Measurements from ENCODE around the gene LRRC41. TPM values are rescaled to one million over a fixed set of nuclear protein-coding genes. Genes with fewer than 3 reads are reported as not detected.
A peak's percentile ranks its signal among the peaks of the same experiment; 100 is the strongest.

The LRRC41 gene
- total RNA-seq, 2 donors from 2014 or later, result 74.2 to 88.9 TPM

DNA sequence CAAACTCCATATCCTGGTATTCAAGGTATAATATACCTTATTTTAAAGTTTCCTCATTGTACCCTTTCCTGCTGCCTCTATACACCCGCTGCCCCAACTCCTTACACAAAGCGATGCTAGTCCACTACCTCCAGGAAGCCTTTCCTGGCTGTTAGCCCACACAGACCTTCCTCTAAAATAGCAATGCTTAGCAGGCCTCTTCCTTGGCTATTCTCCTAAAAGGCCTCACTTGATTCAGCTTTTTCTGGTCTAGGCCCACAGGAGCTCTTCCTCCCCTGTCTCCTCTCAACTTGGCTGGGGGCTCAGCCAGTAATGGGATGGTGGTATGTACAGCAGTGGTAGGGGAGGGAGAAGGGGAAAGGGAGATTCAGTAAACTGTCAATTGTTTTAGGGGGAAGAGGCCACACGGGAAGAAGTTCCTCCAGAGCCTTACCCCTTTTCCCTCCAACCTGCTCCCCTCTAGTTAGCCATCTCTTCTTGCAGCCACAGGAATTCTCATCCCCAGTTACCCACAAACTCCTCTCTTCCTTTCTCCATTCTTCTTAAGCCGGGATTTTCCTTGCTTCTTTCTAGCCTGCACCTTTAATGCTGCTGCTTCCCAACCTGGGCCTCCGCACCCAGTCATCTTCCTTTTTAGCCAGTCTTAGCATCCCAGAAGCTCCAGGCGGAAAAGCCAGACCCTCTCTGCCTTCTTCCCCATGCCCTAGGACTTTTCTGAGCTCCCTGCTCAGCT is 2.6 kb downstream of the LRRC41 start:
- H3K27ac ChIP-seq (ENCODE audit: low read depth, low read length), result peak overlapping the region; percentile 100
- Mint-ChIP-seq H3K27me3 (ENCODE audit: insufficient read depth) (no peaks in the 10 kb centered on the region), H3K27ac (peak overlapping the region; percentile 91), H3K36me3 (ENCODE audit: low read depth) (peaks cover 23% of the 10 kb centered on the region), H3K9me3 (no peaks in the 10 kb centered on the region), H3K4me3 (peak overlapping the region; percentile 100), H3K4me1 (peaks cover 25% of the 10 kb centered on the region)
- peak overlapping the region; percentile 95 for H3K4me3 ChIP-seq (ENCODE audit: low read length)
- DNase-seq, result no peak
- WGBS, 2 experiments (ENCODE audit: insufficient coverage in 1 of 2, insufficient read length in 1 of 2), result 77 to 80% methylated on average over 2 to 6 of the region's 6 CpGs
- peak overlapping the region; percentile 96 for H3K9ac ChIP-seq (ENCODE audit: extremely low read depth, low read length, poor library complexity, severe bottlenecking)
- H3K9me3 ChIP-seq (ENCODE audit: control insufficient read depth, low read length), result no peaks in the 10 kb centered on the region
- H3K27me3 ChIP-seq (ENCODE audit: control insufficient read depth, insufficient read depth, low read length, poor library complexity, severe bottlenecking), result no peaks in the 10 kb centered on the region
- no peaks in the 10 kb centered on the region for H3K4me1 ChIP-seq (ENCODE audit: control insufficient read depth, insufficient read depth, low read length)
- no peak for TF ChIP-seq CTCF (conservative IDR thresholded peaks at IDR 0.05)
- H3K36me3 ChIP-seq (ENCODE audit: control insufficient read depth, insufficient read depth, low read length), result peaks cover 25% of the 10 kb centered on the region

GRCh38 chr1:46298387-46298786 is 5.0 kb downstream of the LRRC41 start:
- peaks cover 25% of the 10 kb centered on the region for H3K4me1 Mint-ChIP-seq
- H3K36me3 Mint-ChIP-seq (ENCODE audit: low read depth), result peaks cover 38% of the 10 kb centered on the region
- Histone ChIP-seq H3K36me3 (ENCODE audit: control insufficient read depth, insufficient read depth, low read length) (peaks cover 50% of the 10 kb centered on the region), H3K4me1 (ENCODE audit: control insufficient read depth, insufficient read depth, low read length) (no peaks in the 10 kb centered on the region), H3K9ac (ENCODE audit: extremely low read depth, low read length, poor library complexity, severe bottlenecking) (no peak overlapping the region), H3K27ac (ENCODE audit: low read depth, low read length) (no peak overlapping the region), H3K4me3 (ENCODE audit: low read length) (no peak overlapping the region), H3K9me3 (ENCODE audit: control insufficient read depth, low read length) (no peaks in the 10 kb centered on the region), H3K27me3 (ENCODE audit: control insufficient read depth, insufficient read depth, low read length, poor library complexity, severe bottlenecking) (no peaks in the 10 kb centered on the region)
- TF ChIP-seq CTCF (conservative IDR thresholded peaks at IDR 0.05), result no peak
- H3K27me3 Mint-ChIP-seq (ENCODE audit: insufficient read depth), result no peaks in the 10 kb centered on the region
- H3K4me3 Mint-ChIP-seq, result no peak overlapping the region
- H3K9me3 Mint-ChIP-seq, result no peaks in the 10 kb centered on the region
- peak overlapping the region; percentile 36 for H3K27ac Mint-ChIP-seq
- no peak for DNase-seq

- H3K27ac ChIP-seq (ENCODE audit: low read depth, low read length), result no peak overlapping the region
- peaks cover 49% of the 10 kb centered on the region for H3K36me3 Mint-ChIP-seq (ENCODE audit: low read depth)
- peaks cover 13% of the 10 kb centered on the region for H3K4me1 Mint-ChIP-seq
- H3K27me3 Mint-ChIP-seq (ENCODE audit: insufficient read depth), result no peaks in the 10 kb centered on the region
- no peaks in the 10 kb centered on the region for H3K4me1 ChIP-seq (ENCODE audit: control insufficient read depth, insufficient read depth, low read length)
- H3K4me3 ChIP-seq (ENCODE audit: low read length), result no peak overlapping the region
- H3K27ac Mint-ChIP-seq, result no peak overlapping the region
- DNase-seq, result no peak
- H3K9me3 ChIP-seq (ENCODE audit: control insufficient read depth, low read length), result no peaks in the 10 kb centered on the region
- WGBS, 2 experiments (ENCODE audit: insufficient coverage in 1 of 2, insufficient read length in 1 of 2), result 94% methylated on average over 2 of the region's 2 CpGs
- no peaks in the 10 kb centered on the region for H3K27me3 ChIP-seq (ENCODE audit: control insufficient read depth, insufficient read depth, low read length, poor library complexity, severe bottlenecking)
- H3K36me3 ChIP-seq (ENCODE audit: control insufficient read depth, insufficient read depth, low read length), result peaks cover 67% of the 10 kb centered on the region
- H3K4me3 Mint-ChIP-seq, result no peak overlapping the region
- TF ChIP-seq CTCF (conservative IDR thresholded peaks at IDR 0.05), result no peak
- no peak overlapping the region for H3K9ac ChIP-seq (ENCODE audit: extremely low read depth, low read length, poor library complexity, severe bottlenecking)
- H3K9me3 Mint-ChIP-seq, result no peaks in the 10 kb centered on the region
These were observed 8.1 kb downstream of the LRRC41 start for GRCh38 chr1:46295306-46295705.

Data from endodermal cell (in vitro differentiated cells).